Bone marrow (tissue), 2 donors: ENCODE measurements around the gene SLC29A4.
"Not testable (repeated sequence)": the region's sequence is repeated elsewhere in the genome, so short reads cannot be mapped to it uniquely, and the experiment has no call there.

Experiments used
- DNase-seq, 2 donors: peaks; one replicate each; lab custom pipeline; 2025; lab: John Stamatoyannopoulos, UW

SLC29A4 gene

DNA sequence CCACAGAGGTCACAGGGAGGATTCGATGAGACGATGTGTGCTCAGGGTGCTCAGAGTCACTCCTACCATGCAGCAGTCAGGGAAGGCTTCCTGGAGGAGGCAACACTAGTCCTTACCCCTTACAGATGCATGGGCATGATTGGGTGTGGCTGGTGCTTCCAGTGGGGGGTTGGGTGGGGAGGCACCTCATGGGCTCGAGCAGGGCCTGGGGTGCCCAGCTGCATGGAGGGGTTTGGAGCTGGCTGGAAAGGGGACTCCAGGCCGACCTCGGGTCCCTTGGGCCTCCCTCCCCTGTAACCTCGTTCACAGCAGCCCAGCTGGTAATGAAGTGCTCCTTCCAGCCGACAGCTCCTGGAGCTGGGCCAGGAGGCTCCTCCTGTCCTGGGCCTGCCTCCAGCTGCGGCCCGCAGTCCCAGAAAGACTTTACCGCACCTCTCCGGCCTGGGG is 7.7 kb upstream of the SLC29A4 start:
- not testable (repeated sequence) for DNase-seq

- DNase-seq, result not testable (repeated sequence)
Observed at GRCh38 chr7:5275510-5275909, 7.2 kb upstream of the SLC29A4 start.

DNA sequence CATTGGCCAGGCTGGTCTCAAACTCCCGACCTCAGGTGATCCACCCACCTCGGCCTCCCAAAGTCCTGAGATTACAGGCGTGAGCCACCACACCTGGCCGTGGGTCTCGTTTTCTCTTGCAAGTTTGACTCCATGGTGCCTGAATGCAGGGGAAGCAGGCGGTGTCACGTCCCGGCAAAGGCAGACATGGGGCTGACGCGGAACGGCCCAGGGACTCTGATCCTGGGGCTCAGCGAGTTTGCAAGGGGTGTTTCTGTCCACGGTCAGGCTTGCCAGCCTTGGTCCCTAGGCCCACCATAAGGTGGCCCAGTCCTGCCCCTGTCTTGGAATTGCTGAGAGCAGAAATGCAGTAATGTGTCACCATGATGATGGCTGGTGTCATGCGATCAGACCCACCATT is 6.6 kb upstream of the SLC29A4 start:
- DNase-seq, result not testable (repeated sequence)

DNA sequence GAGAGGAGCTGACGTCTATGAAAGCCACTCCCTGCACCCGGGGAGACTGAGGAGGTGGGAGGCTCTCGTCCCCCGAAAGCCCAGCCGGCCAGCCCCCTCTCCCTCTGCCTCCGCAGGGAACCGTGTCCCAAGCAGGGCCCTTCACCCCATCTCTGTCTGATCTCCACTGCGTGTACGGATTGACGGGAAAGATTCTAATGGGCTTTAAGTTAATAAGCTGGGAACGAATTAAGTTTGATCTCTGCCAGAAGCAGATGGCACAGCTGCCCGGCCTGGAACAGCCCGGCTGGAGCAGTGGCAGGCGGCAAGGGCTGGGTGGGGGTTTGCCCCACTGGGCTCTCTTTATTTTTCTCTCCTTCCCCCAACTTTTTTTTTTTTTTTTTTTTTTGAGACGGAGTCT is 6.1 kb upstream of the SLC29A4 start:
- no peak for DNase-seq

- DNase-seq, result no peak
Observed at GRCh38 chr7:5278766-5279165, 4.0 kb upstream of the SLC29A4 start.

DNA sequence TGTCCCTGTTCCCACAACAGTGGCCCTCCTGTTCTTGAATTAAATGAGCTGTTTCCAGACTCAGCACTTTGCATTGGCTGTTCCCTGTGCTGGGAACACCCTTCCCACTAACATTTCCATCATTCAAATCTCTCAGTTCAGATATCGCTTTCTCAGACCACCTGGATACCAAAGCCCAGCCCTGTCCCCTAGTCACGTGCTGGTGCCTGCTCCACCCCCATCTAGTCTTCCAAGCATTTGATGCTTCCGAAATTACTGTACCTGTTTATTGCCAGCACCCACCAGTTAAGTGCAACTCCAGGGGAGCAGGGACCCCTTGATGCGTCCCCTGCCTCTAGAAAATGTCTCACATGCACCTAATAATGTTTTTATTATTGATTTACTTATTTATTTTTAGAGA is 3.0 kb upstream of the SLC29A4 start:
- DNase-seq, result no peak

- DNase-seq, result not testable (repeated sequence)
Observed at GRCh38 chr7:5281598-5282500, 894 bp upstream of the SLC29A4 start.

- no peak for DNase-seq
Observed at GRCh38 chr7:5283421-5284303, 919 bp downstream of the SLC29A4 start.

- DNase-seq, result no peak
Observed at GRCh38 chr7:5284304-5285281, 1.9 kb downstream of the SLC29A4 start.

DNA sequence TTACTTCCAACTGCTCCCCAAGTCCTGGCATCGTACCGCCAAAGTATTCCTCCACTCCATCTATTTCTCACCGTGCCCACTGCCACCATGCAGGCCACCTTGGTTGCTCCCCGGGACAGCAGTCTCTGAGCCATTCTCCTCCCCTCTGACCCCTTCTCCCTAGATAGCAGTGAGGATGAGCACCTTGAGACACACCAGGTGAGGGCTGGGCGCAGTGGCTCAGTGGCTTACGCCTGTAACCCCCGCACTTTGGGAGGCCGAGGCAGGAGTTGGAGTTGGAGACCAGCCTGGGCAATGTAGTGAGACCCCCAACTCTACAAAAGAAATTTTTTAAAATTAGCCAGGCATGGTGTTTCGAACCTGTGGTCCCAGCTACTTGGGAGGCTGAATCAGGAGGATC is 4.2 kb downstream of the SLC29A4 start:
- no peak for DNase-seq

DNA sequence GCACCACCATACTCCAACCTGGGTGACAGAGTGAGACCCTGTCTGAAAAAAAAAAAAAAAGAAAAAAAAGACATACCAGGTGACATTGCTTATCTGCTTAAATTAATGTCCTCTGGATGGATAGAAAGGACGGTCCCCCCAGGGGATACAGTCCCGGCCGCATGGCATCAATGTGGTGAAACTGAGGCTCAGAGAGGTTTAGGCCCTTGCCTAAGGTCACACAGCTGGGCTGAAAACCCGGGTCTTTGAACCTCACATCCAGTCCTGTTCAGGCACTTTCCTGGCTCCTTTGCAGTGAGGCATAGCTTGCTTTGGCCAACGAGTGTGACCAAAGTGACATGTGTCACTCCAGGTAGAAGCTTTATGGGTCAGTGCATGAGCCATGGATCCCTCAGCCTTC is 4.6 kb downstream of the SLC29A4 start:
- not testable (repeated sequence) for DNase-seq

DNA sequence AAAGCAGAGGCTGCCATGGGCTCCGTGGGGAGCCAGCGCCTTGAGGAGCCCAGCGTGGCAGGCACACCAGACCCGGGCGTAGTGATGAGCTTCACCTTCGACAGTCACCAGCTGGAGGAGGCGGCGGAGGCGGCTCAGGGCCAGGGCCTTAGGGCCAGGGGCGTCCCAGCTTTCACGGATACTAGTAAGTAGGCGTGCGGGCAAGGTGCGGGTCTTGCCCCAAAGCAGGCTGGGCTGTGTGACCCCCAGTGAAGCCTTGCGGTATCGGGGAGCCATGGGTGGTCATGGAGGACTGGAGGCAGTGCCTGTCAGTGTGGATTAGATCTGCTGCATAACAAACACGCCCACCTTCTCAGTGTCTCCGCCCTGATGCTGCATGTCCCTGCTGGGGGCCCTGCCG is 5.1 kb downstream of the SLC29A4 start:
- no peak for DNase-seq

- not testable (repeated sequence) for DNase-seq
Observed at GRCh38 chr7:5288560-5288959, 5.8 kb downstream of the SLC29A4 start.

- DNase-seq, result no peak
Observed at GRCh38 chr7:5289355-5289754, 6.6 kb downstream of the SLC29A4 start.

GRCh38 chr7:5291301-5291700 is 8.6 kb downstream of the SLC29A4 start:
- DNase-seq, result no peak

DNA sequence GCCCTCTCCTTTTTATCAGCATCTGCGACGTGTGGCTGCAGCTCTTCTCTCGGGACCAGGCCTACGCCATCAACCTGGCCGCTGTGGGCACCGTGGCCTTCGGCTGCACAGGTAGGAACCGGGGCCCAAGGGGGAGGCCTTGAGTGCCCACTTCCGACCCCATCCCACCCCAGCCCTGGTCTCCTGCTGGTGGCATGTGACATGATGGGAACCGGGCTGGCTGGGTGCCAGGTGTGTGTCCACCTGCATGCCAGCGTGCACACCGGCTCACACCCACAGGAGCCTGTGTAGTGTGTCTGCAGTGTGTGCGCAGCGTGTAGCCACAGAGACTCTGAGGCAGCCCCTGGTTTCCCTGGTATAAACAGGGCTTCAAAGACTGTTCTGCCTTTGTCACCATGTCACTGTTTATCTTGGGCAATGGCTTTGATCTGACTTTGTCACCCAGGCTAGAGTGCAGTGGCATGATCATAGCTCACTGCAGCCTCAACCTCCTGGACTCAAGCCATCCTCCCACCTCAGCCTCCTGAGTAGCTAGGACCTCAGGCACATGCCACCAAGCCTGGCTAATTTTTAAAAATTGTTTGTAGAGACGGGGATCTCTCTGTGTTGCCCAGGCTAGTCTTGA is 9.1 kb downstream of the SLC29A4 start:
- not testable (repeated sequence) for DNase-seq

DNA sequence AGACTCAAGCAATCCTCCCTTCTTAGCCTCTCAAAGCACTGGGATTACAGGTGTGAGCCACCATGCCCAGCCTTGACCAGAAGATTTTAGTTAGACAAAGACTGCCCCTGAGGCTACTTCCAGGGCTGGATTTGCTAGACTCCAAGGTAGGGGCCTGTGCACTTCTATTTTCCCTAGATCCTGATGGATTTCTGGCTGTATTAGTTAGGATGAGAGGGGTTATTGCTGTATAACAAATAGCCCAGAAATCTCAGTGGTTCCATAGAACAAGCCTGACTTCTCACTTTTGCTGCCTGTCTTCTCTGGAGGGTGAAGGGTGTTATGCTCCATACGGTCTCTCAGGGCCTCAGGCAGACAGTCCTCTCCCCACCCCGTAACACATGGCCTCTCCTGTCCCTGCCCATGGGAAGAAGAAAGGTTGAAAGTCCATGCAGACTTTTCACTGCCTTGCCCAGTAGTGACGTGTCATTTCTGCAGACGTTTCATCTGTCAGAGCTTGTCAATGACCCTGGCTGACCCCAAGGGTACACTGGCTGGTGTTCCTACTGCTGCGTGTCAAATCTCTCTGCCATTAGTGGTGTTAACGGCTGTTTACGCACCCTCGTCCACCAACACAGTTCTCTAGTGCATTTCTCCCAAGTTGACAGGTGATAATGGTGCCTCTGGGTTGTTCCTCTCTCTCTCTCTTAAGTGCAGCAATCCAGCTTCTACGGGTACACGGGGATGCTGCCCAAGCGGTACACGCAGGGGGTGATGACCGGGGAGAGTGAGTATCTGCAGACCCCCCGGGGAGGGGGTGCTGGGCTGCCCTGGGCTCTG is 11.6 kb downstream of the SLC29A4 start:
- no peak for DNase-seq

- DNase-seq, result no peak
Observed at GRCh38 chr7:5295039-5296014, 12.6 kb downstream of the SLC29A4 start.

GRCh38 chr7:5296015-5296610 is 13.4 kb downstream of the SLC29A4 start:
- DNase-seq, result no peak
